ENCODE data around the gene SPATA17. TPM values are rescaled to one million over a fixed set of nuclear protein-coding genes. Genes with fewer than 3 reads are reported as not detected.
A peak's percentile ranks its signal among the peaks of the same experiment; 100 is the strongest.

The SPATA17 gene
- total RNA-seq, 2 experiments from 2014 or later: not detected

GRCh38 chr1:217712925-217713597, 81.9 kb downstream of the SPATA17 start:
- Mint-ChIP-seq H3K27ac (no peak overlapping the region), H3K4me3 (no peak overlapping the region), H3K36me3 (ENCODE audit: low read depth) (no peaks in the 10 kb centered on the region), H3K27me3 (no peaks in the 10 kb centered on the region), H3K4me1 (no peaks in the 10 kb centered on the region), H3K9me3 (peaks cover 2% of the 10 kb centered on the region)
- ChIA-PET CTCF (no interaction called here), POLR2A (no interaction called here)
- DNase-seq: no peak

GRCh38 chr1:217715681-217716080, 84.5 kb downstream of the SPATA17 start:
- POLR2A ChIA-PET: no interaction called here
- H3K9me3 Mint-ChIP-seq: peaks cover 2% of the 10 kb centered on the region
- H3K27me3 Mint-ChIP-seq: no peaks in the 10 kb centered on the region
- H3K27ac Mint-ChIP-seq: no peak overlapping the region
- CTCF ChIA-PET: interaction anchor here (0.6 kb wide), 1 partner anchor 528 kb away, joined by 3 read pairs; no protein-coding TSS in a partner anchor
- DNase-seq: no peak
- no peak overlapping the region for H3K4me3 Mint-ChIP-seq
- no peaks in the 10 kb centered on the region for H3K4me1 Mint-ChIP-seq
- H3K36me3 Mint-ChIP-seq (ENCODE audit: low read depth): no peaks in the 10 kb centered on the region

GRCh38 chr1:217717959-217718358, 86.8 kb downstream of the SPATA17 start:
- no peaks in the 10 kb centered on the region for H3K4me1 Mint-ChIP-seq
- H3K9me3 Mint-ChIP-seq: peaks cover 2% of the 10 kb centered on the region
- no peak overlapping the region for H3K4me3 Mint-ChIP-seq
- CTCF ChIA-PET: no interaction called here
- DNase-seq: no peak
- no peaks in the 10 kb centered on the region for H3K36me3 Mint-ChIP-seq (ENCODE audit: low read depth)
- H3K27ac Mint-ChIP-seq: no peak overlapping the region
- POLR2A ChIA-PET: no interaction called here
- no peaks in the 10 kb centered on the region for H3K27me3 Mint-ChIP-seq

GRCh38 chr1:217718873-217719272, 87.7 kb downstream of the SPATA17 start:
- no peak overlapping the region for H3K27ac Mint-ChIP-seq
- no peak for DNase-seq
- H3K27me3 Mint-ChIP-seq: no peaks in the 10 kb centered on the region
- POLR2A ChIA-PET: no interaction called here
- H3K4me1 Mint-ChIP-seq: no peaks in the 10 kb centered on the region
- CTCF ChIA-PET: no interaction called here
- no peak overlapping the region for H3K4me3 Mint-ChIP-seq
- H3K36me3 Mint-ChIP-seq (ENCODE audit: low read depth): no peaks in the 10 kb centered on the region
- no peaks in the 10 kb centered on the region for H3K9me3 Mint-ChIP-seq

GRCh38 chr1:217721692-217722091, 90.5 kb downstream of the SPATA17 start:
- Mint-ChIP-seq H3K36me3 (ENCODE audit: low read depth) (no peaks in the 10 kb centered on the region), H3K4me3 (no peak overlapping the region), H3K4me1 (no peaks in the 10 kb centered on the region), H3K9me3 (no peaks in the 10 kb centered on the region), H3K27ac (no peak overlapping the region), H3K27me3 (no peaks in the 10 kb centered on the region)
- DNase-seq: no peak
- ChIA-PET POLR2A (no interaction called here), CTCF (no interaction called here)

GRCh38 chr1:217734973-217735372, 103.8 kb downstream of the SPATA17 start:
- H3K4me3 Mint-ChIP-seq: no peak overlapping the region
- H3K36me3 Mint-ChIP-seq (ENCODE audit: low read depth): no peaks in the 10 kb centered on the region
- no peak for DNase-seq
- no peaks in the 10 kb centered on the region for H3K9me3 Mint-ChIP-seq
- no peaks in the 10 kb centered on the region for H3K27me3 Mint-ChIP-seq
- H3K4me1 Mint-ChIP-seq: no peaks in the 10 kb centered on the region
- POLR2A ChIA-PET: no interaction called here
- no peak overlapping the region for H3K27ac Mint-ChIP-seq
- CTCF ChIA-PET: no interaction called here

GRCh38 chr1:217747156-217747769, 116.1 kb downstream of the SPATA17 start:
- H3K4me1 Mint-ChIP-seq: no peaks in the 10 kb centered on the region
- H3K27ac Mint-ChIP-seq: no peak overlapping the region
- no peaks in the 10 kb centered on the region for H3K36me3 Mint-ChIP-seq (ENCODE audit: low read depth)
- no peaks in the 10 kb centered on the region for H3K9me3 Mint-ChIP-seq
- no peak overlapping the region for H3K4me3 Mint-ChIP-seq
- ChIA-PET CTCF (no interaction called here), POLR2A (no interaction called here)
- peak; percentile 6 for DNase-seq
- no peaks in the 10 kb centered on the region for H3K27me3 Mint-ChIP-seq

GRCh38 chr1:217769768-217770167, 138.6 kb downstream of the SPATA17 start:
- Mint-ChIP-seq H3K27ac (no peak overlapping the region), H3K4me3 (no peak overlapping the region), H3K27me3 (no peaks in the 10 kb centered on the region), H3K9me3 (no peaks in the 10 kb centered on the region), H3K36me3 (ENCODE audit: low read depth) (no peaks in the 10 kb centered on the region), H3K4me1 (no peaks in the 10 kb centered on the region)
- no peak for DNase-seq
- ChIA-PET CTCF (no interaction called here), POLR2A (no interaction called here)

- H3K4me1 Mint-ChIP-seq: no peaks in the 10 kb centered on the region
- H3K27ac Mint-ChIP-seq: no peak overlapping the region
- H3K36me3 Mint-ChIP-seq (ENCODE audit: low read depth): no peaks in the 10 kb centered on the region
- H3K4me3 Mint-ChIP-seq: no peak overlapping the region
- no peaks in the 10 kb centered on the region for H3K9me3 Mint-ChIP-seq
- CTCF ChIA-PET: no interaction called here
- DNase-seq: no peak
- H3K27me3 Mint-ChIP-seq: no peaks in the 10 kb centered on the region
- POLR2A ChIA-PET: no interaction called here
These were observed 139.8 kb downstream of the SPATA17 start for GRCh38 chr1:217770918-217771317.

GRCh38 chr1:217776693-217777092, 145.5 kb downstream of the SPATA17 start:
- Mint-ChIP-seq H3K4me3 (no peak overlapping the region), H3K4me1 (no peaks in the 10 kb centered on the region), H3K9me3 (no peaks in the 10 kb centered on the region), H3K27ac (no peak overlapping the region), H3K27me3 (no peaks in the 10 kb centered on the region), H3K36me3 (ENCODE audit: low read depth) (no peaks in the 10 kb centered on the region)
- POLR2A ChIA-PET: no interaction called here
- CTCF ChIA-PET: no interaction called here
- no peak for DNase-seq

GRCh38 chr1:217781056-217781455, 149.9 kb downstream of the SPATA17 start:
- CTCF ChIA-PET: interaction anchor here (0.5 kb wide), 1 partner anchor 763 kb away, joined by 3 read pairs; no protein-coding TSS in a partner anchor
- POLR2A ChIA-PET: no interaction called here
- Mint-ChIP-seq H3K4me3 (no peak overlapping the region), H3K27ac (no peak overlapping the region), H3K36me3 (ENCODE audit: low read depth) (no peaks in the 10 kb centered on the region), H3K9me3 (no peaks in the 10 kb centered on the region), H3K27me3 (no peaks in the 10 kb centered on the region), H3K4me1 (no peaks in the 10 kb centered on the region)
- no peak for DNase-seq

- ChIA-PET CTCF (no interaction called here), POLR2A (no interaction called here)
- H3K4me3 Mint-ChIP-seq: no peak overlapping the region
- H3K36me3 Mint-ChIP-seq (ENCODE audit: low read depth): no peaks in the 10 kb centered on the region
- no peaks in the 10 kb centered on the region for H3K4me1 Mint-ChIP-seq
- no peak overlapping the region for H3K27ac Mint-ChIP-seq
- H3K27me3 Mint-ChIP-seq: no peaks in the 10 kb centered on the region
- no peak for DNase-seq
- H3K9me3 Mint-ChIP-seq: no peaks in the 10 kb centered on the region
These were observed 159.9 kb downstream of the SPATA17 start for GRCh38 chr1:217791091-217791490.

GRCh38 chr1:217805792-217806191, 174.6 kb downstream of the SPATA17 start:
- H3K27ac Mint-ChIP-seq: no peak overlapping the region
- ChIA-PET POLR2A (no interaction called here), CTCF (no interaction called here)
- H3K4me1 Mint-ChIP-seq: no peaks in the 10 kb centered on the region
- H3K36me3 Mint-ChIP-seq (ENCODE audit: low read depth): no peaks in the 10 kb centered on the region
- peaks cover 5% of the 10 kb centered on the region for H3K9me3 Mint-ChIP-seq
- no peak for DNase-seq
- no peaks in the 10 kb centered on the region for H3K27me3 Mint-ChIP-seq
- no peak overlapping the region for H3K4me3 Mint-ChIP-seq

GRCh38 chr1:217812175-217812574, 181.0 kb downstream of the SPATA17 start:
- Mint-ChIP-seq H3K4me3 (no peak overlapping the region), H3K36me3 (ENCODE audit: low read depth) (no peaks in the 10 kb centered on the region), H3K9me3 (peaks cover 5% of the 10 kb centered on the region), H3K27ac (no peak overlapping the region), H3K27me3 (no peaks in the 10 kb centered on the region), H3K4me1 (no peaks in the 10 kb centered on the region)
- ChIA-PET POLR2A (no interaction called here), CTCF (no interaction called here)
- no peak for DNase-seq

Data from activated CD4-positive, alpha-beta T cell treated with anti-CD3 and anti-CD28 coated beads, Interleukin-2, amount 10 ng/mL, durations not matched to agents 7 days and 5 days (primary cell).